H1 (cell line): ENCODE measurements around the gene EPB41L1. TPM values are rescaled to one million over a fixed set of nuclear protein-coding genes. Genes with fewer than 3 reads are reported as not detected.

Experiments used
- CTCF ChIA-PET: fragments of 300-600 bp; sonication (Branson Sonifier 250); formaldehyde crosslinking; loops from one replicate; lab custom pipeline; 2021; ENCODE audit not compliant: partially characterized antibody; lab: Charles Lee
- POLR2A ChIA-PET: fragments of 300-600 bp; sonication (Branson Sonifier 250); formaldehyde crosslinking; loops from one replicate; lab custom pipeline; 2021; ENCODE audit warnings: inconsistent platforms; ENCODE audit not compliant: partially characterized antibody; lab: Charles Lee
- DNase-seq, 2 experiments: peaks; one replicate each; pipeline versions ENCODE4 v3.0.0 to v3.0.0-alpha.2; 2010 to 2022; ENCODE audit warnings: low spot score in 2 of 2, low read depth in 1 of 2, mixed read lengths in 1 of 2
- FAIRE-seq: peaks from 2 replicates; lab custom pipeline; 2011; peaks lifted over from hg19 to GRCh38; lab: Jason Lieb, UNC
- H2AFZ ChIP-seq: 2 replicates; pipeline ENCODE4 v1.8.1; 2012; ENCODE audit warnings: low read length, inconsistent platforms
- H2AK5ac ChIP-seq: 2 replicates; pipeline ENCODE4 v1.6.1; 2013; ENCODE audit warnings: low read depth, low read length
- H2BK120ac ChIP-seq: replicated peaks from 2 replicates; pipeline ENCODE3; 2013; ENCODE audit warnings: low read depth, low read length, inconsistent platforms
- H2BK12ac ChIP-seq: 2 replicates; pipeline ENCODE4 v1.6.1; 2013; ENCODE audit warnings: low read depth, low read length
- H2BK15ac ChIP-seq: 2 replicates; pipeline ENCODE4 v1.6.1; 2013; ENCODE audit warnings: low read length
- H2BK20ac ChIP-seq: 2 replicates; pipeline ENCODE4 v1.6.1; 2013; ENCODE audit warnings: low read length
- H2BK5ac ChIP-seq: 2 replicates; pipeline ENCODE4 v1.6.1; 2013; ENCODE audit warnings: low read depth, low read length
- H3K14ac ChIP-seq: 2 replicates; pipeline ENCODE4 v1.6.1; 2013; ENCODE audit warnings: inconsistent platforms; ENCODE audit not compliant: insufficient read length
- H3K18ac ChIP-seq: 2 replicates; pipeline ENCODE4 v1.6.1; 2013; ENCODE audit warnings: low read length; ENCODE audit errors: extremely low read depth
- H3K23ac ChIP-seq: 2 replicates; pipeline ENCODE4 v1.6.1; 2013; ENCODE audit warnings: inconsistent platforms; ENCODE audit not compliant: insufficient read length
- H3K23me2 ChIP-seq: 2 replicates; pipeline ENCODE4 v1.6.1; 2013; ENCODE audit warnings: low read depth, low read length
- H3K27ac ChIP-seq: 2 replicates; pipeline ENCODE4 v1.6.1; 2011; ENCODE audit warnings: low read depth, low read length, inconsistent platforms
- H3K27me3 ChIP-seq, 4 experiments: replicated peaks in 1 of 4; 1 replicate in 1 of 4; 2 replicates in 3 of 4; pipeline versions ENCODE4 v1.6.1 to v1.8.1; 2011 to 2013; ENCODE audit warnings: low read length in 3 of 4, mild to moderate bottlenecking in 3 of 4, inconsistent platforms in 2 of 4, mixed read lengths in 2 of 4, moderate library complexity in 1 of 4; ENCODE audit not compliant: control insufficient read depth in 3 of 4, insufficient read depth in 3 of 4; ENCODE audit errors: extremely low read depth in 1 of 4
- H3K36me3 ChIP-seq, 4 experiments: 2 replicates each; pipeline versions ENCODE4 v1.6.1 to v1.8.1; 2011 to 2013; ENCODE audit warnings: mild to moderate bottlenecking in 4 of 4, low read length in 3 of 4, moderate library complexity in 2 of 4, control low read depth in 1 of 4, inconsistent platforms in 1 of 4; ENCODE audit not compliant: insufficient read depth in 4 of 4, control insufficient read depth in 2 of 4
- H3K4ac ChIP-seq: replicated peaks from 2 replicates; pipeline ENCODE3; 2013; ENCODE audit warnings: low read length, low read depth, mixed read lengths, inconsistent platforms; ENCODE audit not compliant: insufficient read length
- H3K4me1 ChIP-seq, 4 experiments: replicated peaks in 1 of 4; 1 replicate in 1 of 4; 2 replicates in 3 of 4; pipeline versions ENCODE4 v1.6.1 to v1.8.1; 2011 to 2013; ENCODE audit warnings: low read length in 3 of 4, inconsistent platforms in 2 of 4, mixed read lengths in 1 of 4; ENCODE audit not compliant: insufficient read depth in 4 of 4, control insufficient read depth in 3 of 4
- H3K4me2 ChIP-seq, 2 experiments: 2 replicates each; pipeline versions ENCODE4 v1.6.1 to v1.8.1; 2011 to 2013; ENCODE audit warnings: low read depth in 2 of 2, low read length in 2 of 2, control low read depth in 1 of 2, inconsistent platforms in 1 of 2, mild to moderate bottlenecking in 1 of 2; ENCODE audit not compliant: insufficient read depth in 1 of 2
- H3K4me3 ChIP-seq, 4 experiments: fragments of 200-600, 300-600 bp in 1 of 4; sonication (generic), shearing (Covaris generic), sonication (Bioruptor Twin) in 1 of 4; 2 replicates each; pipeline versions ENCODE4 v1.5.1 to v1.8.1; 2011 to 2016; ENCODE audit warnings: low read length in 4 of 4, low read depth in 3 of 4, control low read depth in 2 of 4, inconsistent platforms in 2 of 4, mild to moderate bottlenecking in 2 of 4, mixed read lengths in 1 of 4, moderate library complexity in 1 of 4; ENCODE audit not compliant: insufficient read depth in 2 of 4; ENCODE audit errors: extremely low read depth in 1 of 4
- H3K56ac ChIP-seq: replicated peaks from 2 replicates; pipeline ENCODE3; 2013; ENCODE audit warnings: low read depth, mild to moderate bottlenecking, mixed read lengths, low read length, inconsistent platforms; ENCODE audit not compliant: insufficient read length
- H3K79me1 ChIP-seq: 2 replicates; pipeline ENCODE4 v1.6.1; 2013; ENCODE audit warnings: low read depth, low read length, control low read depth
- H3K79me2 ChIP-seq, 2 experiments: 2 replicates each; pipeline versions ENCODE4 v1.6.1 to v1.8.1; 2012 to 2013; ENCODE audit warnings: low read length in 2 of 2, mild to moderate bottlenecking in 2 of 2, inconsistent platforms in 1 of 2; ENCODE audit not compliant: insufficient read depth in 2 of 2, control insufficient read depth in 1 of 2
- H3K9ac ChIP-seq, 4 experiments: replicated peaks in 1 of 4; 1 replicate in 1 of 4; 2 replicates in 3 of 4; pipeline versions ENCODE4 v1.6.1 to v1.8.1; 2011 to 2013; ENCODE audit warnings: low read depth in 3 of 4, low read length in 3 of 4, control low read depth in 2 of 4, mild to moderate bottlenecking in 2 of 4, moderate library complexity in 2 of 4, inconsistent platforms in 1 of 4; ENCODE audit errors: extremely low read depth in 1 of 4
- H3K9me3 ChIP-seq, 2 experiments: 2 replicates each; pipeline versions ENCODE4 v1.6.1 to v1.8.1; 2012 to 2013; ENCODE audit warnings: mild to moderate bottlenecking in 2 of 2, moderate library complexity in 2 of 2, control low read depth in 1 of 2, inconsistent platforms in 1 of 2, low read depth in 1 of 2, low read length in 1 of 2, mixed read lengths in 1 of 2; ENCODE audit not compliant: insufficient read depth in 2 of 2
- H4K20me1 ChIP-seq, 2 experiments: replicated peaks in 1 of 2; 2 replicates each; pipeline versions ENCODE3 to v1.8.1; 2011 to 2013; ENCODE audit warnings: inconsistent platforms in 2 of 2, low read length in 2 of 2, mild to moderate bottlenecking in 1 of 2; ENCODE audit not compliant: insufficient read depth in 2 of 2, control insufficient read depth in 1 of 2
- H4K5ac ChIP-seq: 2 replicates; pipeline ENCODE4 v1.6.1; 2013; ENCODE audit warnings: low read length, low read depth, mixed read lengths, inconsistent platforms; ENCODE audit not compliant: insufficient read length
- H4K8ac ChIP-seq: 2 replicates; pipeline ENCODE4 v1.8.0; 2013; ENCODE audit warnings: mild to moderate bottlenecking, moderate library complexity, low read length, inconsistent platforms; ENCODE audit not compliant: insufficient read depth; ENCODE audit errors: extremely low read depth
- H4K91ac ChIP-seq: replicated peaks from 2 replicates; pipeline ENCODE3; 2013; ENCODE audit warnings: low read length, mixed read lengths, inconsistent platforms; ENCODE audit not compliant: insufficient read length
- ASH2L ChIP-seq: fragments of 200-600, 300-600 bp; sonication (generic); IDR thresholded peaks from one replicate; pipeline ENCODE4 v1.7.1; 2017; ENCODE audit warnings: low read length
- ATF2 ChIP-seq: IDR thresholded peaks from 2 replicates; pipeline ENCODE4 v1.6.1; 2012; ENCODE audit warnings: low read length, inconsistent platforms
- CHD1 ChIP-seq: IDR thresholded peaks from 2 replicates; pipeline ENCODE4 v1.6.1; 2012; ENCODE audit warnings: low read depth, low read length, improper control_type of control experiment
- CHD2 ChIP-seq: IDR thresholded peaks from 2 replicates; pipeline ENCODE4 v1.6.1; 2012; ENCODE audit warnings: low read length, improper control_type of control experiment
- FOSL1 ChIP-seq: IDR thresholded peaks from 2 replicates; pipeline ENCODE4 v1.6.1; 2011; ENCODE audit warnings: mild to moderate bottlenecking, low read depth, low read length, moderate library complexity; ENCODE audit not compliant: insufficient read depth
- GTF2F1 ChIP-seq: IDR thresholded peaks from 2 replicates; pipeline ENCODE4 v1.6.1; 2012; ENCODE audit warnings: low read depth, low read length, improper control_type of control experiment, borderline replicate concordance
- HDAC2 ChIP-seq, 2 experiments: fragments of 300-600 bp in 1 of 2; sonication (generic) in 1 of 2; IDR thresholded peaks; 2 replicates each; pipeline ENCODE4 v1.6.1; 2011 to 2012; ENCODE audit warnings: low read depth in 2 of 2, low read length in 2 of 2, mild to moderate bottlenecking in 2 of 2, moderate library complexity in 2 of 2, borderline replicate concordance in 1 of 2, inconsistent platforms in 1 of 2
- KDM5A ChIP-seq: fragments of 200-600 bp; IDR thresholded peaks from 2 replicates; pipeline ENCODE4 v1.7.1; 2012; ENCODE audit warnings: mild to moderate bottlenecking, low read length, inconsistent platforms, mixed read lengths
- POLR2A ChIP-seq, 2 experiments: IDR thresholded peaks; 1 replicate in 1 of 2; 2 replicates in 1 of 2; pipeline ENCODE4 v1.6.1; 2011; ENCODE audit warnings: low read depth in 2 of 2, low read length in 2 of 2, mild to moderate bottlenecking in 2 of 2; ENCODE audit errors: control extremely low read depth in 1 of 2
- POLR2AphosphoS5 ChIP-seq: IDR thresholded peaks from 2 replicates; pipeline ENCODE4 v1.6.1; 2011; ENCODE audit warnings: low read depth, low read length
- SUZ12 ChIP-seq: fragments of 200-600 bp; sonication (generic); IDR thresholded peaks from 2 replicates; pipeline ENCODE4 v1.6.1; 2012; ENCODE audit warnings: mild to moderate bottlenecking, inconsistent platforms, low read length, moderate library complexity, mixed read lengths
- WGBS, 2 experiments: shearing (Covaris generic) in 1 of 2; methylation state at CpG; one replicate each; pipeline versions ENCODE4 v1.1.6 to v1.1.7; 2013 to 2015; ENCODE audit warnings: low lambda C conversion rate in 2 of 2, mixed read lengths in 2 of 2, inconsistent platforms in 1 of 2, low coverage in 1 of 2, missing lambda C conversion rate in 1 of 2; ENCODE audit not compliant: insufficient replicate concordance in 2 of 2, insufficient coverage in 1 of 2, insufficient read length in 1 of 2; ENCODE audit errors: extremely low coverage in 1 of 2, missing lambda C conversion rate in 1 of 2; 5-methylcytosine and 5-hydroxymethylcytosine counted together
- polyA plus RNA-seq, 7 experiments: library from polyadenylated mRNA; depleted of rRNA in 3 of 7; stranded (reverse) in 5 of 7; unstranded in 2 of 7; fragments of >200 nt in 5 of 7; fragments of 200-250 nt in 2 of 7; gene quantifications; 1 replicate in 5 of 7; 2 replicates in 1 of 7; 4 replicates in 1 of 7; pipeline versions ENCODE4 v1.2.1 to v1.2.3, GENCODE V29; 2011 to 2013; ENCODE audit warnings: missing spikeins in 2 of 7, mixed read lengths in 2 of 7
- total RNA-seq: library from RNA; stranded (reverse); fragmentation: NEBNext Ultra II Directional; extraction: Animal tissue kit (Norgen Biotek cat#: 25700); gene quantifications from 2 replicates; pipeline ENCODE4 v1.2.1, GENCODE V29; 2021

EPB41L1 gene
- total and polyA plus RNA-seq, 2 of the 8 experiments (the other 6 are each of a cell fraction or from before 2014, with no cell fraction given), result 14.8 to 36.0 TPM

DNA sequence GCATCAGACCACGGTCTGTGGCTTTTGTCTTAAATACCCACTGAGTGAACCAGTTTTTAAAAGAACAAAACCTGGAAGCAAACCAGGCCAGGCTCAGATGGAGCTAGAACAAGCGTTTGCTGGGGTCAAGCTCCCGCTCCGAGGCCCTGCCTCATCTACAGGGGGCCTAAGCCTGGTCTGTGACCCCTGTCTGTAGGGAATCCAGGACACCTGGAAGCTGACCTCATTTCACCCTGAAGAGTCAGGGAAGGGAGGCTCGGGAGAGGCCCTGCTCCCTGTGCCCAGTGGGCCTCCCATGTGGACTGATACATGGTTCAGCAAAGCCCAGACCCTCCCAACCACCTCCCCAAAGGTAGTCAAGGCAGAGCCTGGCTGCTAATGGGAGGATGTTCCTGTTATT, 124.8 kb downstream of the EPB41L1 start:
- H3K79me1 ChIP-seq, result no peaks in the 10 kb centered on the region
- H2BK120ac ChIP-seq, result no peak overlapping the region
- TF ChIP-seq KDM5A (no peak), ASH2L (no peak), ATF2 (no peak), CHD2 (no peak), GTF2F1 (no peak), CHD1 (no peak), SUZ12 (no peak), FOSL1 (no peak), POLR2A (IDR thresholded peaks at IDR 0.05; ENCODE audit: control extremely low read depth in 1 of 2, low read depth in 2 of 2, low read length in 2 of 2) (no peak), HDAC2 (IDR thresholded peaks at IDR 0.05; ENCODE audit: borderline replicate concordance in 1 of 2, low read depth in 2 of 2, low read length in 2 of 2) (no peak), POLR2AphosphoS5 (no peak)
- no peaks in the 10 kb centered on the region for H3K79me2 ChIP-seq
- no peak overlapping the region for H3K4me2 ChIP-seq
- no peak overlapping the region for H2BK20ac ChIP-seq
- no peak overlapping the region for H3K18ac ChIP-seq
- no peak overlapping the region for H2BK12ac ChIP-seq
- no peak overlapping the region for H3K56ac ChIP-seq
- FAIRE-seq (no peak), DNase-seq (no peak)
- H4K91ac ChIP-seq, result no peak overlapping the region
- ChIA-PET POLR2A (interaction anchor here (0.6 kb wide), 1 partner anchor 294 kb away, joined by 7 read pairs; no protein-coding TSS in a partner anchor), CTCF (interaction anchor here (0.6 to 2.4 kb wide), 8 partner anchors 11 to 1794 kb away, joined by 3 to 10 read pairs (median 6); no protein-coding TSS in a partner anchor)
- no peak overlapping the region for H3K4ac ChIP-seq
- no peaks in the 10 kb centered on the region; a peak in 1 of 7 replicates for H3K4me1 ChIP-seq
- H2BK15ac ChIP-seq, result no peak overlapping the region
- no peak overlapping the region for H4K5ac ChIP-seq
- H3K9me3 ChIP-seq, result no peaks in the 10 kb centered on the region
- peaks cover 0 to 5% of the 10 kb centered on the region in 2 experiments for H4K20me1 ChIP-seq
- peaks cover 4% of the 10 kb centered on the region; the same call in 1 of the 2 replicates for H3K23me2 ChIP-seq
- H3K9ac ChIP-seq, result no peak overlapping the region
- H2AFZ ChIP-seq, result no peak overlapping the region
- H3K36me3 ChIP-seq, result no peaks in the 10 kb centered on the region
- WGBS, 2 experiments, result 80% methylated on average over 5 of the region's 5 CpGs; no CpG with 5 or more reads in 1 of the 2 experiments
- no peak overlapping the region for H3K4me3 ChIP-seq
- H3K27ac ChIP-seq, result no peak overlapping the region
- no peak overlapping the region for H3K23ac ChIP-seq
- H2BK5ac ChIP-seq, result no peak overlapping the region
- H3K27me3 ChIP-seq, result no peaks in the 10 kb centered on the region
- no peak overlapping the region for H4K8ac ChIP-seq
- no peak overlapping the region for H3K14ac ChIP-seq
- H2AK5ac ChIP-seq, result no peak overlapping the region
